H1 (cell line): ENCODE data around the gene CBX2. TPM values are rescaled to one million over a fixed set of nuclear protein-coding genes. Genes with fewer than 3 reads are reported as not detected.
A peak's percentile ranks its signal among the peaks of the same experiment; 100 is the strongest.

Source experiments
- ASH2L ChIP-seq: fragments of 200-600, 300-600 bp; sonication (generic); IDR thresholded peaks from one replicate; pipeline ENCODE4 v1.7.1; 2017; ENCODE audit warnings: low read length
- BCL11A ChIP-seq, 2 experiments: IDR thresholded peaks; one replicate each; pipeline ENCODE4 v1.6.1; 2011; ENCODE audit warnings: low read depth in 2 of 2, low read length in 2 of 2, mild to moderate bottlenecking in 2 of 2
- BRCA1 ChIP-seq: IDR thresholded peaks from 2 replicates; pipeline ENCODE4 v1.6.1; 2012; ENCODE audit warnings: low read depth, low read length, improper control_type of control experiment
- CBX5 ChIP-seq: fragments of 300-800, 300-1000 bp; sonication (generic); IDR thresholded peaks from 2 replicates; pipeline ENCODE4 v1.7.1; 2016; ENCODE audit warnings: antibody characterized with exemption, low read length, low read depth
- CEBPB ChIP-seq: IDR thresholded peaks from 2 replicates; pipeline ENCODE4 v1.6.1; 2012; ENCODE audit warnings: low read depth, low read length
- CREB1 ChIP-seq: IDR thresholded peaks from 2 replicates; pipeline ENCODE4 v1.6.1; 2012; ENCODE audit warnings: inconsistent platforms
- EGR1 ChIP-seq: IDR thresholded peaks from 2 replicates; pipeline ENCODE4 v1.6.1; 2011; ENCODE audit warnings: low read depth, low read length, borderline replicate concordance
- EZH2 ChIP-seq: fragments of 200-600 bp; sonication (generic); IDR thresholded peaks from 2 replicates; pipeline ENCODE4 v1.7.1; 2012; ENCODE audit warnings: low read depth, mild to moderate bottlenecking, moderate library complexity, low read length, inconsistent platforms; ENCODE audit not compliant: severe bottlenecking
- HDAC2 ChIP-seq, 2 experiments: fragments of 300-600 bp in 1 of 2; sonication (generic) in 1 of 2; IDR thresholded peaks; 2 replicates each; pipeline ENCODE4 v1.6.1; 2011 to 2012; ENCODE audit warnings: low read depth in 2 of 2, low read length in 2 of 2, mild to moderate bottlenecking in 2 of 2, moderate library complexity in 2 of 2, borderline replicate concordance in 1 of 2, inconsistent platforms in 1 of 2
- JUND ChIP-seq: IDR thresholded peaks from 2 replicates; pipeline ENCODE4 v1.6.1; 2011; ENCODE audit warnings: mild to moderate bottlenecking, improper control_type of control experiment, low read length
- KDM5A ChIP-seq: fragments of 200-600 bp; IDR thresholded peaks from 2 replicates; pipeline ENCODE4 v1.7.1; 2012; ENCODE audit warnings: mild to moderate bottlenecking, low read length, inconsistent platforms, mixed read lengths
- MAFK ChIP-seq: IDR thresholded peaks from 2 replicates; pipeline ENCODE4 v1.6.1; 2012; ENCODE audit warnings: low read depth, mild to moderate bottlenecking, improper control_type of control experiment, low read length
- NANOG ChIP-seq: IDR thresholded peaks from 2 replicates; pipeline ENCODE4 v1.6.1; 2011; ENCODE audit warnings: low read length, low read depth, mild to moderate bottlenecking, inconsistent platforms; ENCODE audit not compliant: insufficient read depth, poor library complexity, severe bottlenecking
- PHF8 ChIP-seq: fragments of 200-600 bp; sonication (generic); conservative IDR thresholded peaks from 2 replicates; pipeline ENCODE4 v1.7.1; 2012; ENCODE audit warnings: low read depth, mild to moderate bottlenecking, inconsistent platforms, low read length, moderate library complexity
- POLR2A ChIP-seq, 2 experiments: IDR thresholded peaks; 1 replicate in 1 of 2; 2 replicates in 1 of 2; pipeline ENCODE4 v1.6.1; 2011; ENCODE audit warnings: low read depth in 2 of 2, low read length in 2 of 2, mild to moderate bottlenecking in 2 of 2; ENCODE audit errors: control extremely low read depth in 1 of 2
- POU5F1 ChIP-seq: IDR thresholded peaks from 2 replicates; pipeline ENCODE4 v1.6.1; 2011; ENCODE audit warnings: low read depth, mild to moderate bottlenecking, low read length, moderate library complexity
- RXRA ChIP-seq: IDR thresholded peaks from 2 replicates; pipeline ENCODE4 v1.6.1; 2011; ENCODE audit warnings: low read depth, mild to moderate bottlenecking, low read length, moderate library complexity; ENCODE audit not compliant: insufficient read depth
- SAP30 ChIP-seq: fragments of 300-600 bp; sonication (generic); IDR thresholded peaks from 2 replicates; pipeline ENCODE4 v1.7.1; 2012; ENCODE audit warnings: low read length, moderate library complexity, mild to moderate bottlenecking, inconsistent platforms; ENCODE audit not compliant: insufficient read depth, insufficient replicate concordance
- SP1 ChIP-seq: IDR thresholded peaks from 2 replicates; pipeline ENCODE4 v1.6.1; 2011; ENCODE audit warnings: low read depth, low read length
- SP4 ChIP-seq: IDR thresholded peaks from 2 replicates; pipeline ENCODE4 v1.6.1; 2012; ENCODE audit warnings: low read length, inconsistent platforms
- SRF ChIP-seq: IDR thresholded peaks from 2 replicates; pipeline ENCODE4 v1.6.1; 2011; ENCODE audit warnings: mild to moderate bottlenecking, low read depth, low read length, moderate library complexity
- TAF1 ChIP-seq: IDR thresholded peaks from 2 replicates; pipeline ENCODE4 v1.6.1; 2011; ENCODE audit warnings: mild to moderate bottlenecking, low read depth, low read length
- TBP ChIP-seq: IDR thresholded peaks from 2 replicates; pipeline ENCODE4 v1.6.1; 2011; ENCODE audit warnings: low read depth, low read length, improper control_type of control experiment
- polyA plus RNA-seq, 7 experiments: library from polyadenylated mRNA; depleted of rRNA in 3 of 7; stranded (reverse) in 5 of 7; unstranded in 2 of 7; fragments of >200 nt in 5 of 7; fragments of 200-250 nt in 2 of 7; gene quantifications; 1 replicate in 5 of 7; 2 replicates in 1 of 7; 4 replicates in 1 of 7; pipeline versions ENCODE4 v1.2.1 to v1.2.3, GENCODE V29; 2011 to 2013; ENCODE audit warnings: missing spikeins in 2 of 7, mixed read lengths in 2 of 7
- total RNA-seq: library from RNA; stranded (reverse); fragmentation: NEBNext Ultra II Directional; extraction: Animal tissue kit (Norgen Biotek cat#: 25700); gene quantifications from 2 replicates; pipeline ENCODE4 v1.2.1, GENCODE V29; 2021
- TF ChIP-seq, protein P1 (sequence below): IDR thresholded peaks from 2 replicates; pipeline ENCODE4 v1.6.1; 2011; ENCODE audit warnings: low read length, improper control_type of control experiment

CBX2 gene
- total and polyA plus RNA-seq, 2 of the 8 experiments (the other 6 are each of a cell fraction or from before 2014, with no cell fraction given) = 64.3 to 83.9 TPM

DNA sequence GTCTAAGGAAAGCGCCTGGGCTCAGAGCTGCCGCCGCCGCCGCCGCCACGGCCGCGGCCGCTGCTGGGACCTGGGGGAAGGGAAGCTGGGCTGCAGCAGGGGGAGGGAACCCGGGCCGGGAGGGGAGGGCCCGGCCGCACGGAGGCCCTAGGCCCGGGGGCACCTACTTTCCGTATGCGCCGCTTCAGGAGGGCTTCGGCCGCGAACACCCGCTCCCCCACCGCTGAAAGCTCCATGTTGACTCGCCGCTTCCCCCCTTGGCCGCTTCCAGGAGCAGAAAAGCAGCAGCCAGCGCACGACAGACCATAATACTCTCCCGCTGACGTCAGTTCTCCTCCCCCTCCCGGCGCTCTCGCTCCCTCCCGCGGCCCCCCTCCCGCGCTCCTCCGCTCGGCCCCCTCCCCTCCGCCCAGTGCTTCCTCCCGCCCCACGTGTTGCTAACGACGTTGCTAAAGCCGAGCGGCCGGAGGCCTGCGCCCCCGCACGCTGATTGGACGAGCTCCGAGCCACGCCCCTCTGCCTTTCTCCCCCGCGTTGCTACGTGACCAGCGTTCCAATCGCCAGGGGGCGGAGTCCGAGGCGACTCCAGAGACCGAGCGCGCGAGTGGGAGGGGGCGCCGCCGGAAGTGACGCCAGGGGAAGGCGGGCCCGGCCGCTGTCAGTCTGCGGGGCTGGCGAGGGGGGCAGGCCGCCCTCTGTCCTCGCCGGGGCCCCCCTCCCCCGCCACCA lies 19.0 kb downstream of the CBX2 start, which contains the start of gene CBX8 (continued):
- TF ChIP-seq POU5F1 (no peak), BCL11A (IDR thresholded peaks at IDR 0.05; ENCODE audit: low read depth in 2 of 2, low read length in 2 of 2) (no peak), EZH2 (no peak), CEBPB (no peak), RXRA (no peak), NANOG (no peak), CREB1 (peak; percentile 87), BRCA1 (peak; percentile 39; the same call in 1 of the 2 replicates), EGR1 (no peak; the same call in 1 of the 2 replicates), TAF1 (peak; percentile 73; the same call in 1 of the 2 replicates), SAP30 (no peak), SRF (no peak), POLR2A (IDR thresholded peaks at IDR 0.05; ENCODE audit: control extremely low read depth in 1 of 2, low read depth in 2 of 2, low read length in 2 of 2) (peak in 1 of 2 experiments; percentile 43; a peak in 1 of 3 replicates), JUND (no peak), ASH2L (peak; percentile 49), MAFK (no peak), CBX5 (no peak), SP1 (peak; percentile 59; the same call in 1 of the 2 replicates), KDM5A (no peak), SP4 (0 out of 2 replicates have a peak, but pooled peaks have one; percentile 23), TBP (0 out of 2 replicates have a peak, but pooled peaks have one; percentile 51), HDAC2 (IDR thresholded peaks at IDR 0.05; ENCODE audit: borderline replicate concordance in 1 of 2, low read depth in 2 of 2, low read length in 2 of 2) (0 out of 4 replicates have a peak, but pooled peaks of 1 of the 2 experiments have one; percentile 85), PHF8 (peak; percentile 77)
- TF ChIP-seq, protein P1, sequence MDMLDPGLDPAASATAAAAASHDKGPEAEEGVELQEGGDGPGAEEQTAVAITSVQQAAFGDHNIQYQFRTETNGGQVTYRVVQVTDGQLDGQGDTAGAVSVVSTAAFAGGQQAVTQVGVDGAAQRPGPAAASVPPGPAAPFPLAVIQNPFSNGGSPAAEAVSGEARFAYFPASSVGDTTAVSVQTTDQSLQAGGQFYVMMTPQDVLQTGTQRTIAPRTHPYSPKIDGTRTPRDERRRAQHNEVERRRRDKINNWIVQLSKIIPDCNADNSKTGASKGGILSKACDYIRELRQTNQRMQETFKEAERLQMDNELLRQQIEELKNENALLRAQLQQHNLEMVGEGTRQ = no peak
